Measurements from ENCODE around the gene RAP2A.

DNA sequence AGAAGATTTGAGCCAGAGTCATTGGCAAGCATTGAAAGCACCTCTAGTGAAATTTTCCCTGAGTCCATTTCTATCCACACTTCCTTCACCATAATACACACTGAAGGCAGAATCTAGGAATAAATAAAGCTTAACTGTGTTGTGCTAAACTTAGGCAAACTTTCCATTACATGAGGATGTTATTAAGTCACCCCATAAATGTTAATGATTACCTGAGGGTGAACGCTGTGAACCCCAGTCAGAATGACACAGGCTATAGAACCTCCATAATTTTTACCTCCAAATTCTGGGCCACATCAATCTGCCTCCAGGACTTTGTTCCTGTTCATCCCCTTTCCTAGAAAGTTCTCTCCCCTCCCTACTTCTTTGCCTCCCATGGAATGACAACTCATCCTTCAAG is 71.0 kb downstream of the RAP2A start:
- TF ChIP-seq GATA2 (IDR thresholded peaks at IDR 0.05; ENCODE audit: low read depth, low read length) (no peak), GATA3 (IDR thresholded peaks at IDR 0.05; ENCODE audit: low read depth, low read length) (no peak)

Measured in SH-SY5Y (cell line).